Stimulated activated CD4-positive, alpha-beta T cell treated with anti-CD3 and anti-CD28 coated beads, TNF-alpha, amount 100 ng/mL, for 1 hour (primary cell): Measurements from ENCODE around the gene IL34.

Experiments used
- DNase-seq, 3 donors: peaks; one replicate each; pipeline ENCODE4 v3.0.0-alpha.2; 2020; ENCODE audit warnings: low read depth in 3 of 3, low spot score in 1 of 3

Gene IL34

DNA sequence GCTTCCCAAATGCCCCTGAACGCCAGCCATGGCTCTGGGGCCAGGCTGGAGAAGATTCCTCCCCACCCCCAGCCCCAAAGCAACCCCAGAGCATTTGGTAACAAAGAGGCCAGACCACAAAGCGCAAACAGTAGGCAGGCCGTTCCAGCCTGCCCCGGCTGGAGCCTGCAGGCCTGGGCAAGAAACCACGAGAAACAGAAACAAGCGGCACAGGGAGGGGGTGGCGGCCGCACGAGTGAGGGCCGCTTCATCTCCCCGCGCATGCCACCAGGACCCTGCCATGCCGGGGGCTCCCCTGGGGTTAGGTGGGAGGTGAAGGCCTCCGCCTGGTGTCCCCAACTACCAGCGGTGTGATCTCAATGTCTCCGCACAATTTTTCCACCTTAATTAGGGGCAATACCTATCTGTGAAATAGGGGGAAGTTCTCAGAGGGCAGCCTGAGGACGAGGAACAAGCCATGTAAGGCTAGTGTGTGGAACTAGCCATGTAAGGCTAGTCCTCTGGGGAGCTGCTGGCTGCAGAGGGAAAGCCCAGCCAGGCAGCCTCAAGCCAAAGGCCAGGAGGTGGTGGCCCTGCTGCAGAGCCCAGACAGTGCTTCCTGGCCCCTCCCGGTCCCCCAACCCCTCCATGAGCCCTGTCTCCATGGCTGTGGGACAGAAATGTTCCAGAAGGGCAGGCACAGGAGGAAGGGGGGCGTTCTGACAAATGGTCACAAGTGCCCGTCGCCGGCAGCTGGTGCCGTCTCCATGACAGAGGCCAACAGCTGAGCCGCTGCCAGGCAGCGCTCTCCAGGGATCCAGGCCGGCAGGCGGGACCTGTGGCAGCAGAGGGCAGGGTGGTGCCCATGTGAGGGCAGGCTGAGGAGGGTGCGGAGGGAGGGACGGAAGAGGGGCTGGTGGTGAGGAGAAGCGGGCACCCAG, 54.0 kb downstream of the IL34 start:
- DNase-seq, result no peak

GRCh38 chr16:70701036-70701435, 54.7 kb downstream of the IL34 start:
- DNase-seq, result no peak

DNA sequence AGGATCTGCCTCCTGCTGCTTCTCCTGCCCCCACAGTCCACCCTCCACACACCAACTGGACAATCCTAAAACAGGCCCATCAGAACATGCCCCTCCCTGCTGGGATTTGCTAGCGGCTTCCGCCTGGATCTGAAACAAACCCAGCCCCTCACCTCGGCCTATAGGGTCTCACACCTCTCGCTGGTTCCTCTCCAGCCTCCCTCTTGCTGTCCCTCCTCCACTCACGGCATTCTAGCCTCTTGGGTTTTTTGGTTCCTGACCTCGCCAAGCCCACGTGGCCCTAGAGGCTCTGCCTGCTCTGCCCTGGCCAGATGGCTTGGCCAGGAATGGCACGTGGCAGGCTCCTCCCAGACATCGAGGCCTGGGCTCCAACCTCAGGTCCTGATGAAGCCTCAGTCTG, 55.2 kb downstream of the IL34 start:
- no peak for DNase-seq

DNA sequence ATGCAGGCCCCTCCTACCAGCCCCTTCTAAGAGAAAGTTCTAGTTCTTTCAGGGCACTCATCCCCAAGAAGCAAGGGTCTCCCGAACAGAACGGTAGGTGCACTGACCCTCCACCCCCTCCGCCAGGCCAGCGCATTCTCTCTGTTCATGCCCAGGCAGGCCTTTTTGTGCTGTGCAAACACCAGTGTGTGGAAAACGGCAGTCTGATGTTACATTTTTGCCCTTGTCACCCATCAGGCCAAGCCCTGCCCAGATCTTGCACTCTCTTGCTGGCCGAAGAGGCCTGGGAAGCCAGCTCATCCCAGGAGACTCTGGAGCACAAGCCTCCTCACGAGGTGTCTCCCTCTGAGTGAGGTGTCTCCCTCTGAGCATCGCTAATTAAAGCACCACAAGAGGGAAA, 55.6 kb downstream of the IL34 start:
- no peak for DNase-seq

DNA sequence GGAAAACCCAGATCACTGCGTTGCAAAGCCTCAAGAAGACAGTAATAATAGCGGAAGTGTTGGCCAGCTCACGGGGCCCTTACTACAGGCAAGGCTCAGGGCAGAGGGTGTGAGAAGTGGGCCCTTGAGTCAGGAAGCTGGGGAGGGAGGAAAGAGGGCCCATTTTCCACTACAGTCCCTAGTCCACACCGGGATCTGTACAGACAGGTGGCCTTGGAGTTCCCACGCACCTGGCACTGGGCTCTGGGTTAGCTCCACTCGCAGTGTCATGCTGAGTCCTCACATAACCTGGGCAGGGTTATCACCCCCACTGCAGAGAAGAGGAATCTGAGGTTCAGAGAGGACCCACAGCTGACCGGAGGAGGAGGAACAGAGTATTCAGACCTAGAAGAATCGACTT, 56.3 kb downstream of the IL34 start:
- DNase-seq, result no peak

DNA sequence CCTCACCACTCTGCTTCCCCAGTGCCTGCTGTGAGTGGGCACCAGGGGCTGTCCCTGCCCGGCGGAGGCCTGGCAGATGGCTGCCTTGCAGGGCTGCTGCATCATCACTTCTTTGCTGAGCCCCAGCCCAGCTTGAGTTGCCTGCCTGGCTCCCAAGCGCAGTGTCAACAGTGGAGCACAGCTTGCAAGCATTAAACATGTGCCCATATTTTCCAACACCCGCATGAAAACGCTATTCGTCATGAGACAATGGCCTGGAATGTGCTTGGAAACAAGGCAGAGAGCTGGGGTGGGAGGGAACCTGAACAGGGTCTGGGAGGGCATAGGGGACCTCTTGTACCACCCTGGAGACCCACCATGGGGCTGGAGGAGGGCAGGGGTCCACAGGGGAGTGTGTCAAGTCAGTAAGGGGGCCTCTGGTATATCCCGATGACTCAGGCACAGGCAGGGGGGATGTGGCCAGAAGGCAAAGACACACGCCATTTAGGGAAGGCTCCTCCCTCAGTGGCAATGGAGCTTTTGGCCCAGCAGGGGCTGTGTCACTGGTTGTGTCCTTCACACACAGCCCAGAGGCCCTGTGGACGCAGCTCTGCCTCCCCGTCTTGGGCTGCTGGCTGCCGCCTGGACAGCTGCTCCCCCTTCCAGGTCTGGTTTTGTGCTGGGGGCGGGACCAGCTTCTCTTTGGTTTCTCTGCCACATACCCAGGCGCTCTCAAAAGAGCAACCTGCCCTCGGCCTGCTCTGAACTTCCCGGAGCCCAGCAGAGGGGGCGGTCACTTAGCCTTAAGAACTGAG, 56.9 kb downstream of the IL34 start:
- DNase-seq, result no peak

- no peak for DNase-seq
Observed at GRCh38 chr16:70703835-70704381, 57.5 kb downstream of the IL34 start.

- DNase-seq, result no peak
Observed at GRCh38 chr16:70704586-70704985, 58.2 kb downstream of the IL34 start.

- no peak for DNase-seq
Observed at GRCh38 chr16:70705056-70705455, 58.7 kb downstream of the IL34 start.

DNA sequence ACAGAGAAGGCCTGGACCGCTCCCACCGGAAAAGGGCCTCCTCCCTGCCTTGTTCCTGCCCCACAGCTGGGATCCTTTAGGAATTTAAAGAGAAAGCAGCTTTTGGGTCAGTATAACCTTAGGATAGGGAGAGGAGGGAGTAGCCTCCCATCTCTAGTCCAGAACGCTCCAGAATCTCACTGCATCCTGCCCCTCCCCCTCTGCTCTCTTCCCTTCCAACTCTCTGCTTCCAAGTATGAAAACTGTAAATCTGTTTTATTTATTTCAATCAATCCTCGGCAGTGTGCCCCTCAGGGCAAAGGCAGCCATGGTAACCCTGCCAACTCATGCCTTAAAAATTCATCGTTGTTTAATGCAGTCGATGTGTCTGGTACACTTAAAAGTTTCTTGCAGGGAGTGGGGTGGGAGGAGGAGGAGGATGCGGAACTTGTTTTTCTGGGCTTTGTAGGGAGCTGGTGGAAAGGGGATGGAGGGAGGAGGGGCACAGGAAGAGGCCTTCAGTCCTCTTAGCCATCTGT, 60.6 kb downstream of the IL34 start:
- no peak for DNase-seq

- no peak for DNase-seq
Observed at GRCh38 chr16:70708366-70709246, 62.2 kb downstream of the IL34 start.

DNA sequence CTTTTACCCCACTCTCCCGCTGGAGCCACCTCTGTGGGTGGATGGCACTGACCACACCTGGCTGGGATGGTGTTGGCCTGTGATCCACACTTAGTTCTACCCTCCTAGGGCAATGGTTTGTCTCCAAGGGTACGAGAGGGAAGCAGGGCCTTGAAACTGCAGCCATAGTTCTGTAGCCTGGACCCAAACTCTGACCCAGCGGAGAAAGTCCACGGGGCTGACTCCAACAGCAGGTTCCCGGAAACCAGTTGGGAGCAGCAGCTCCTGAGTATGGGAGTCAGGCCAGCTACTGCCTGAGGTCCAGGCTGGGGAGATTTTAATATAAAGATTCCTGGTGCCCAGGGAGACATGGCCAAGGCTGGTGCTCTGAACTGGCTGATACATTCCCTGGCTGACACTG, 63.1 kb downstream of the IL34 start:
- DNase-seq, result no peak

DNA sequence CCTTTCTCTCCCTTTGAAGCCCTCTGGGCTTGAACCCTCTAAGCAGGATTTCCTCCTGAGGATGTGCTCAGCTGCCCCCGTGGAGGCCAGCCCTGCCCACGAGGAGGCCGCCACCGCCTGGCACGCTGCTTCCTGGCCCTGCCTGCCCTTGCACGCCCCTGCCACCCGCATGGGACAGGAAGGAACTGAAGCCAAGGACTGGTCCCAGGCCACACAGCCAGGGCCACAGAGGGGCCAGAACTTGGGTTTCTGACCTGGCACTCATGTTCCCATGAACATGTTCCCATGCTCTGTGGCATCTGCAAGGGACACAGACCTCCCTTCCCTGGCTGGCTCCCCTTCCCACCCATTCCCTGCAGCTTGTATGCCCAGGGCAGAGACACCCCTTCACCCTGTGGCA, 63.6 kb downstream of the IL34 start:
- DNase-seq, result no peak
